ENCODE data around the gene DUSP2.

- TF ChIP-seq NFIC (IDR thresholded peaks at IDR 0.05) (no peak), TCF12 (IDR thresholded peaks at IDR 0.05; ENCODE audit: low read depth) (no peak), USF1 (IDR thresholded peaks at IDR 0.05) (no peak), YY1 (IDR thresholded peaks at IDR 0.05; ENCODE audit: low read depth) (no peak), REST (IDR thresholded peaks at IDR 0.05; ENCODE audit: low read depth) (no peak), RAD21 (IDR thresholded peaks at IDR 0.05; ENCODE audit: low read depth) (no peak), EP300 (IDR thresholded peaks at IDR 0.05; ENCODE audit: borderline replicate concordance) (no peak), CEBPB (IDR thresholded peaks at IDR 0.05) (no peak), TAF1 (IDR thresholded peaks at IDR 0.05; ENCODE audit: low read depth) (no peak), ZBTB7A (IDR thresholded peaks at IDR 0.05; ENCODE audit: low read depth) (no peak)
Observed at GRCh38 chr2:96108151-96108540, 37.1 kb downstream of the DUSP2 start.
